IPS DF 19.7 (cell line): ENCODE data around the gene PUM2.

Experiments
- DNase-seq: peaks from one replicate; pipeline ENCODE4 v3.0.0-alpha.2; 2013; ENCODE audit warnings: low read depth, low spot score

Gene PUM2

DNA sequence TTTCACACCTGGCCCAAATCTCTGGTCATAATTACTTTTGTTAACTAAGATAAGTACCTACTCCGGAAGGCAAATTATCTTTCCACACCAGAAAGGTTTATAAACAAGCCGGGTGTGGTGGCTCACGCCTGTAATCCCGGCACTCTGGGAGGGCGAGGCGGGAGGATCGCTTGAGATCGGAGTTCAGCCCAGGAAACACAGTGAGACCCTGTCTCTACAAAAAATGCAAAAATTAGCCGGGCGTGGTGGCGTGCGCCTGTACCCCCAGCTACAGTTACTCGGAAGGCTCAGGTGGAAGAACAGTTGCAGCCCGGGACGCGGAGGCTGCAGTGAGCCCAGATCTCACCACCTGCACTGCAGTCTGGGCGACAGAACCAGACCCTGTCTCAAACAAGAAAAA is 2.1 kb downstream of the PUM2 start:
- DNase-seq = no peak

- no peak for DNase-seq
These were observed 3.9 kb downstream of the PUM2 start for GRCh38 chr2:20346565-20347381.

DNA sequence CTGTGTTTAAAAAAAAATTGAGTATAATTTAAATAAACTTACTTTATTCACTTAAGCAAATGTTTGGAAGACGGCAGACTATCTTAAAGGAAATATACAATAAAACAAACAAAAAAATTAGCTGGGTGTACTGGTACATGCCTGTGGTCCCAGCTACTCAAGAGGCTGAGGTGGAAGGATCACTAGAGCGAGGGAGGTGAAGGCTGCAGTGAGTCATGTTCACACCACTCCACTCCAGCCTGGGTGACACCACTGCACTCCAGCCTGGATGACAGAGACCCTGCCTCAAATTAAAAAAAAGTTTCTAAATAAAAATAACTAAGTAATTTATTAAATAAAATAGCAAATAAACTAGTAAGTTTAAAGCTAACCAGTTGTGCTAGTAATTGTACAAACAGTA is 7.5 kb downstream of the PUM2 start:
- no peak for DNase-seq

DNA sequence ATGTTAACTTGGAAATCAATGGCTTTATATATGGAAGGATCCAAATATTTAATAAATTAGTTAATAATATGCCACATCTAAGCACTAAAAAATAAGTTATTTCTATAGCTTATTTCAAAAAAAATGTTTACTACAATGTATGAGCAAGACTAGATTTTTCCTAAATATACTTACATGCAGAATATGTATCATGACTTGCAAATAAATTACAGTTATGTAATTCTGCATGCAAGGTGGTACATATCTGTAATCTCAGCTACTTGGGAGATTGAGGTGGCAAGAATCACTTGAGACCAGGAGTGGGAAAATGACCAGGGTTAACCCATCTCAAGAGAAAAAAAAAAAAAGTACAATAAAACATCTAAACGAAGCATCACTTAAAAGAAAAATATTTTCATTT is 11.6 kb downstream of the PUM2 start:
- no peak for DNase-seq

- no peak for DNase-seq
These were observed 15.9 kb downstream of the PUM2 start for GRCh38 chr2:20334605-20335203.

- DNase-seq = no peak
These were observed 16.9 kb downstream of the PUM2 start for GRCh38 chr2:20333738-20334137.

DNA sequence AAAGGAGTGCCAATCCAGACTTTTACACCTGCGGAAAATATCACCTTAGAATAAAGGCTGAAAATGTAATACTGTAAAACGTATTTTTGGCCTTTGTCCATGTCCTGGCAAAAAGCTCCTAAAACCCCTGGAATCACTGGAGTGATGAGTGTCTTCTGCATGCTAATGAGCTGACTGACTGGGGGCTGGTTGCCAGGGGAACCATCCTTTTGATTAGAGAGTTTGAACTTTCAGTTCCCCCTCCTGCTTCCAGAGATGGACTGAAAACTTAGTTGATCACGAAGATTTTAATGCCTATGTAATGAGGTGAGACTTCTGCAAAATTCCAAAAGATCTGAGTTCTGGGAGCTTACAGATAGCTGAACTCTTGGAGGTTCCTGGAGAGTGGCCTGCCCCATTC is 20.5 kb downstream of the PUM2 start:
- no peak for DNase-seq

DNA sequence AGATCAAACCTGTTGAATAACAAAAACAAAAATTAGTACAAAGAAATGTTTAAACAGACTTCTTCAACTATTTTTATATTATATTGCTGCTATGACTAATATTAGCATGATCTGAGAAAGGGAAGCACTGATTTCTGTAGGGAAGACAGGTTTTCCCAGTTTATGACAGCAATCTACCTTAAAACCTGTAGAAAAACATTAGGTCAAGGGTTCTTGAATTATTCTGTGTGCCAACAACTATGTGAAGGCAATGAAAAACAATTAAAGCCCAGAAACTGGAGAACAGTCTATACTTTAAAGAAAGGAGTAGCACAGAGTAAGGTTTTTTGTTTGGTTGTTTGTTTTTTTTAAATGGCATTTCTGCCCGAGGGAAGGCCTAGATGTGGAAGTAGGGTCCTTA is 23.3 kb downstream of the PUM2 start:
- DNase-seq = no peak

- DNase-seq = no peak
These were observed 24.4 kb downstream of the PUM2 start for GRCh38 chr2:20326163-20326780.

- no peak for DNase-seq
These were observed 27.9 kb downstream of the PUM2 start for GRCh38 chr2:20322527-20323300.

- no peak for DNase-seq
These were observed 33.0 kb downstream of the PUM2 start for GRCh38 chr2:20317690-20318089.

- DNase-seq = no peak
These were observed 33.4 kb downstream of the PUM2 start for GRCh38 chr2:20317197-20317596.

- DNase-seq = no peak
These were observed 35.8 kb downstream of the PUM2 start for GRCh38 chr2:20314562-20315501.

GRCh38 chr2:20313659-20314058 is 37.0 kb downstream of the PUM2 start:
- no peak for DNase-seq

DNA sequence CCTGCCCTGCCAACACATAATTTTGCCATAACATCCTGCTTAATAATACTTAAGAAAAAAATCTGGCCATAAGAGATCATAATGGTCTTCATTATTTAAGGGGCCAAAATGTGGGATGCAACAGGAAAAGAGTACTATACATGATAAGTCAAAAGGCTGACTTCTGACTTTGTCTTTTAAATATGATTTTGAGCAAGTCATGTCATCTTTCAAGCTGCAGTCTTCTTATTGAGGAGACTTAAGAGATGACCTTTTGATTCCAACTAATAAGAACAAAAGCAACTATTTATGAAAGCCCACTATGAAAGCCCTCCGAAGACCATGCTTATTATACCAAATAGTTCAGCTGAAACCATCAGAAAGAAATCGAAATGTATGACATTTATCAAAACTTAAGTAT is 41.6 kb downstream of the PUM2 start:
- no peak for DNase-seq

DNA sequence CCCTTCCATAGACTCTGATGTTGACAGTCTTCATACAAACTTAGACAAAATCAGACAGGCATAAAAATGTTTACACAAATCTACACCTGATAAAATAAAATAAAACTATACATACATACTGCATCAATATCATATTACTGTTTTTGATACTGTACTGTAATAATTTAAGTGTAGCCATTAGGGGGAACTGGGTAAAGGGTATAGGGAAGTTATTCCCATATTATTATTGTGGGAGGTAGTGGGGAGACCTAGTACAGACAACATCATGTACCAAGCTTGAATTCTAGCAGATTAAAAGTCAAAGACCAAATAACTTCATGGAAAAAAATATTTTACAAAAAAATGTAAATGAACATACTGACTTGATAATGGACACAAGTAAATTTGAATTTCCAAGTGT is 43.3 kb downstream of the PUM2 start:
- no peak for DNase-seq

DNA sequence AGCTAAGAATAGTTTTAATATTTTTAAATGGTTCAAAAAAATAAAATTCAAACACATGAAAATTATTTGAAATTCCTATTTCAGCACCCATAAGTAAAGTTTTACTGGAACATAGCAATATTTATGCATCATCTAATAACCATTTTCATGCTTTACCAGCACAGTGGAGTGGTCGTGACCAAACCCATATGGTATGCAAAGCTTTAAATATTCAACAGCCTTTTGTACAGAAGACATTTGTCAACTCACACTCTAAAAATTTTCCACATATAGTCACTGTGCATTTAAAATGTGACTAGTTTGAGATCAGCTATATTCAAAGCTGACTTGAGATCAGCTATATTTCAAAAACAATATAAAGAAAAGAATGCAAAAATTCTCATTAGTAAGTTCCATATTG is 46.2 kb downstream of the PUM2 start:
- no peak for DNase-seq

DNA sequence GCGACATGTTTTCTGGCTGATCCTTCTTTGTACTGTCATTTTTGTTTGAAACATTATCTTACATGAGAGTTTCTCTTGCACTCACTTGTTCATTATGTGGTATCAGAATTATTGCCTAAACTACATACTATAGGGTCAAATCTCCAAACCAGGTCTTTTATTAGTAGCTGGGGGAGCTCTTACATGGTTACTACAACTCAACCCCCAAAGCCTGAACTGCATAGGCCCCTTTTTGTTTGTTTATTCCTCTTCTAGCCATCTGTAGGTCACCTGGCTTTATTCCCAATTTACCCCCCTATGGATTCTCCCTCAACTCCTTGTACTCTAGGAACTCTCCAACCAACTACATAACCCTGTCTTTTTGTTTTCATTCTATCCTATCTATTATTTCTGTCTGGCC is 46.7 kb downstream of the PUM2 start:
- no peak for DNase-seq

- no peak for DNase-seq
These were observed 48.6 kb downstream of the PUM2 start for GRCh38 chr2:20302019-20302418.

- no peak for DNase-seq
These were observed 50.0 kb downstream of the PUM2 start for GRCh38 chr2:20300656-20301055.

DNA sequence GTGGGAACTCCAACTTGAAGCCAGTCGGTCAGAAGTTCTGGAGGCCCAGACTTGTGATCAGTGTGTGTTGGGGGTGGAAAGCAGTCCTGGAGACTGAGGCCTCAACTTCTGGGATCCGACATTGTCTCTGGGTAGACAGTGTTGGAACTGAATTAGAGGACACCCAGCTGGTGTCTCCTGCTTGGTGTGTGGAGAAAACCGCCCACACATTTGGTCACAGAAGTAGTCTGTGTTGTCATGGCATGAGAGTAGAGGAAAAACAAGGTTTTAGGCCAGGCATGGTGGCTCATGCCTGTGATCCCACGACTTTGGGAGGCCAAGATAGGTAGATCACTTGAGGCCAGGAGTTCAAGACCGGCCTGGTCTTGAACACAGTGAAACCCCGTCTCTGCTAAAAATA is 51.5 kb downstream of the PUM2 start:
- DNase-seq = no peak
